ENCODE data around the gene MC2R.

- TF ChIP-seq CTCF (IDR thresholded peaks at IDR 0.05 in 2 of 3, conservative IDR thresholded peaks at IDR 0.05 in 1 of 3; ENCODE audit: borderline replicate concordance in 1 of 3, insufficient read depth in 1 of 3, low read depth in 2 of 3, low read length in 2 of 3), result no peak
- no peak for TF ChIP-seq EZH2phosphoT487 (IDR thresholded peaks at IDR 0.05; ENCODE audit: borderline replicate concordance)
- TF ChIP-seq TCF7L2 (IDR thresholded peaks at IDR 0.05; ENCODE audit: borderline replicate concordance, extremely low read depth, insufficient read depth, insufficient read length), result no peak
Observed at GRCh38 chr18:13900633-13901032, 14.7 kb downstream of the MC2R start.
